Fibroblast of villous mesenchyme (primary cell): ENCODE data around the gene IARS1. TPM values are rescaled to one million over a fixed set of nuclear protein-coding genes. Genes with fewer than 3 reads are reported as not detected.

Experiments
- DNase-seq: peaks from one replicate; pipeline ENCODE4 v3.0.0-alpha.2; 2010; ENCODE audit warnings: low read depth
- H3K4me3 ChIP-seq: 2 replicates; pipeline ENCODE4 v1.5.1; 2011; ENCODE audit warnings: low read depth, mild to moderate bottlenecking, low read length
- total RNA-seq: library from RNA; depleted of rRNA; stranded (reverse); fragments of >200 nt; gene quantifications from 2 replicates; pipeline ENCODE4 v1.2.3, GENCODE V29; 2012
- TF ChIP-seq, protein P1 (sequence below): IDR thresholded peaks from 2 replicates; pipeline ENCODE4 v1.5.1; 2012; ENCODE audit warnings: low read depth, mild to moderate bottlenecking, low read length; ENCODE audit not compliant: insufficient read depth

The IARS1 gene
- total RNA-seq, result 377 and 457 TPM in 2 replicates

DNA sequence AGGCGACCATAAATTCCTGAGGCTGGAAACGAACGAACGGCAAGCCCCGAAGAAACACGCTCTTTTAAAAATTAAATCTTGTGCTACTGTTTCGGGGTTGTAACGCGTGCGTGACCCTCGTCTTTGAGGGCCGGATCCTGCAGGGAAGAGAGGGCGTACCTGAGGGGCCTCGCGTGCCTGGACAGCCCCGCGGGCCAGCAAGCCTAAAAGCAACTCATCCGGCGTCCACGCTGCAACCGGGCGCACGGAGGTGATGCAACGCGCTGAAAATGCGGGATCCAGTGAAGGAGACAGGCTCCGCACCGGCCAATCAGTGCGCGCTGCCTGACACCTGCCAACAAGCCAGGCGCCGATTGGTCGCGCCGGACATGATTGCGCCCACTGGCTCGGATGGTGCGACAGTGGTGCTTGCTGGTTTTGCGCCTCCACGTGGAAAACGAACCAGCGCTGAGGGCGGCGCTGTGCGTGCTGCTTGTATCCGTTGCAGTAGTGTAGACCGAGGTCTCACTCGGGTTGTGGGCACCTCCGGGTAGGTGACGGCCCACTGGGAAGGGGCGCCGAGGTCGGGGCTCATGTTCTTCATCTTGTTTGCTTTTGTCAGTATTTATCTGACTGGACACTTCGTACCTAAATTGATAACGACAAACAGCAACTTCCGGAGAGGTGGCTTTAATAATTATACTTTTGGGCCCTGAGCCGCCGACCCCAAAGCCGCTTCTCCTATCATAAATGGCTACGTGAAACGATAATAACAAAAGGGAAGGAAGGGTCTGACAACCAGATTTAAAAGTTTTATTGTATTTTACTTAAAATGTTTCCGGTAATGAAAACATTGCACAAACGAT lies at the start of gene IARS1:
Gene IARS1, minus strand, starts transcription at position 246 of the 845 bp plus-strand sequence. CDS start 4,278 bp downstream, outside the sequence.
- DNase-seq, result peak; percentile 98
- TF ChIP-seq, protein P1, sequence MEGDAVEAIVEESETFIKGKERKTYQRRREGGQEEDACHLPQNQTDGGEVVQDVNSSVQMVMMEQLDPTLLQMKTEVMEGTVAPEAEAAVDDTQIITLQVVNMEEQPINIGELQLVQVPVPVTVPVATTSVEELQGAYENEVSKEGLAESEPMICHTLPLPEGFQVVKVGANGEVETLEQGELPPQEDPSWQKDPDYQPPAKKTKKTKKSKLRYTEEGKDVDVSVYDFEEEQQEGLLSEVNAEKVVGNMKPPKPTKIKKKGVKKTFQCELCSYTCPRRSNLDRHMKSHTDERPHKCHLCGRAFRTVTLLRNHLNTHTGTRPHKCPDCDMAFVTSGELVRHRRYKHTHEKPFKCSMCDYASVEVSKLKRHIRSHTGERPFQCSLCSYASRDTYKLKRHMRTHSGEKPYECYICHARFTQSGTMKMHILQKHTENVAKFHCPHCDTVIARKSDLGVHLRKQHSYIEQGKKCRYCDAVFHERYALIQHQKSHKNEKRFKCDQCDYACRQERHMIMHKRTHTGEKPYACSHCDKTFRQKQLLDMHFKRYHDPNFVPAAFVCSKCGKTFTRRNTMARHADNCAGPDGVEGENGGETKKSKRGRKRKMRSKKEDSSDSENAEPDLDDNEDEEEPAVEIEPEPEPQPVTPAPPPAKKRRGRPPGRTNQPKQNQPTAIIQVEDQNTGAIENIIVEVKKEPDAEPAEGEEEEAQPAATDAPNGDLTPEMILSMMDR, result no peak

DNA sequence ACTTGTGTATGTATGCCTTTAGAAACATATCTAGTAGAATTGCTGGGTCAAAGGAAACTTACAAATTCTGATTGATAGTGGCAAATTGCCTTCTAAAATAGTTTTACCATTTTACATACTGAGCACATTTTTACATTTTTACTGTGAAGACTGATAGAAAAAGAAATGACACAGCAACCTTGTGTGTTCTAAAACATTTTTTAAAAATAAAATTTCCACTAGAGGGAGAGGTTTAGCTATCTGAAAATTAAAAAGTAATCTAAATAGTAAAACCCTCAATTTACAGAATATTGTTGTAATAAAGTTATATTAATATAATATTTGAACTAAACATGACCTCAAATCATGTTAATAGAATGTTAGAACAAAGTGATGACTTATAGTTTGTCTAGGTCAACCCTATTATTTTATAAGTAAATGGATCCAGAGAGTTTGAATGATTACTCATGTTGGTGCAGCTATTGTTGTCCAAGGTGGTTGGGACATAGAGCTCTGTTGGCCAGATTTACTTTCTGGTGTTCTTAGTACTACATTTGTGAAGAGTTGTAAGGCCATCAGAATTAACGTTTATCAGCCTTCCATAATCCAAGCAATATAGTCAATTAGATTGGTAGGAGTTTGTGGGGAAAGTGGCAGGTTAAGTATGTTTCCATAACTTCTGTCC lies 49.5 kb upstream of the IARS1 start:
- TF ChIP-seq, protein P1, result peak; percentile 4
- DNase-seq, result no peak

More for the DNA sequence above, at the start of gene IARS1:
- peak within 1 kb of the TSS; percentile 96 for H3K4me3 ChIP-seq

DNA sequence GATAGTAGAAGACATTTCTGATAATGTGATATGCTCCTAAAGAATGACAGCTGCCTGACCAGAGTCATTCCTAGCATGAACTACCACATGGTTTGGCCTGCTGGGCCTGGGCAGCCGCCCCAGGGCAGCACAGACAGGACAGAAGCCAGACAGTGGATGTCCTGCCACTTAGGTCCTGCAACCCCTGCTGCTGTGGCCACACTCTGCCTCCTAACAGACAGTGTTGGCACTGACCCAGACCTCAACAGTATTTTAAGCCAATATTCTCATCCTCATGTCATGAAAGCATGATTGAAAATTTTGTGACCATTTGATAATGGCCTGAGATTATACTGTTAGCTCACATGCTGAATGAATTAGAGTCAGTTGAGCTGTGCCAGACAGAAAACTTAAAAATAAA lies 48.1 kb upstream of the IARS1 start:
- no peak for DNase-seq
- no peak overlapping the region for H3K4me3 ChIP-seq
- TF ChIP-seq, protein P1, result no peak

More for the DNA sequence above, 49.5 kb upstream of the IARS1 start:
- no peak overlapping the region for H3K4me3 ChIP-seq

DNA sequence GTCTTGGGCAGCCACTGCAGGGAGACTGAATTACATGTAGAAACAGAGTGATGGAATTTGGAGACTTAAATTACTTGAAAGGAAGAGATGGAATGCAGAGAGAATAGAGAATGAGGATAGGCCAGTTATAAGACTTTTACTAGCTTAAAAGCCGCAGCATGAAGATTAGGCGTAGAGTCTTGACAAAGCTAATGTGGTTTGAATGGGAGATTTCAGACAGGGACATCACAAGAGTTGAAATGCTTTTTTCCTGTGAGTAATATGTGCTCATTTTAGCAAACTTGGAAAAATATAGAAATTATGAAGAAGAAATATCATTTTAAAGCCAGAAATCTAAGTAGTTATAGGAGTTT lies 39.8 kb upstream of the IARS1 start:
- TF ChIP-seq, protein P1, result no peak
- no peak for DNase-seq
- no peak overlapping the region for H3K4me3 ChIP-seq

DNA sequence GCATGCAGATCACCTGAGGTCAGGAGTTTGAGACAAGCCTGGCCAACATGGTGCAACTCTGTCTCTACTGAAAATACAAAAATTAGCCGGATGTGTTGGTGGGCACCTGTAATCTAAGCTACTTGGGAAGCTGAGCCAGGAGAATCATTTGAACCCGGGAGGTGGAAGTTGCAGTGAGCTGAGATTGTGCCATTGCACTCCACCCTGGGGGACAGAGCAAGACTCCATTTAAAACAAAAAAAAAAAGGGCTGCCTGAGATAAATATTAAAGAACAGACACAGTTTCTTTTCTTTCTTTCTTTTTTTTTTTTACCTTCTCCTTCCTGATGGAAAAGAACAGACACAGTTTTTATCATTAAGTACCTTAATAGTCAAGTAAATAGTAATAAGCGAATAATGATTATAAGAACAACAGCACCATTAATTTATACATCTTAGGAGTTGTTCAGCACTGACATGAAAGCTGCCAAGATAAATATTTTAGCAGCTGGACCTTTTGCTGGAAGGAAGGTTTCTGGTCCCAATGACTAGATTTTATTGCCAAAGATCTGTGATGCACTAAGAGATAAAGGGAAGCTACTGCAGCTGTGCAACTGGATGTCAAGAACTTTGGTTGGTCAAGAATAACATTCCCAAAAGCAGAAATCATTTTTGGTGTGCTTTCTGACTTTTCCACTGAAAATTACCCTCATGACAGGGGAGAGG lies 39.2 kb upstream of the IARS1 start:
- peak; percentile 48 for DNase-seq
- H3K4me3 ChIP-seq, result no peak overlapping the region
- TF ChIP-seq, protein P1, result no peak

DNA sequence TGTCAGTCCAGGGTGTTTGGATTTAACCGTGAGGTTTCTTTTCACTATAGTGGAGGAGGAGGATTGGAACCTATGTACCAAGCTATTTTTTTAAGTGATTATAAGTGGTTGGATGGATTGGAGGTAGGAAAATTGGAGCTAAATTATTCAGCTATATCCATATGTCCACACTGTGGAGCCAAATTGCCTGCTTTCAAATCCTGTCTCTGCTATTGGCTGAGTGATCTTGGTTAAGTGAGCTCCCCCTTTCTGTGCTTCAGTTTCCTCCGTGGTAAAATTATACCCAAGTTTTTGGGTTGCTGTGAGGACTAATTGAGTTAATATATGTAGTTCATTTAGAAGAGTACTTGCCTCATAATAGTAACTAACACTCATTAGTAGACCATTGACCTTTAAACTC lies 34.7 kb upstream of the IARS1 start:
- TF ChIP-seq, protein P1, result peak; percentile 37
- peak; percentile 69 for DNase-seq

More for the DNA sequence above, 34.7 kb upstream of the IARS1 start:
- no peak overlapping the region for H3K4me3 ChIP-seq
